Measurements from ENCODE around the gene SRMS. TPM values are rescaled to one million over a fixed set of nuclear protein-coding genes. Genes with fewer than 3 reads are reported as not detected.

SRMS gene
- total RNA-seq, 1 donor from 2014 or later: not detected

- no peak for TF ChIP-seq CTCF (IDR thresholded peaks at IDR 0.05)
- no peak for DNase-seq (ENCODE audit: low spot score in 2 of 2)
- H3K27ac ChIP-seq: no peak overlapping the region
- H3K4me3 ChIP-seq: no peak overlapping the region
- H3K4me1 ChIP-seq: peaks cover 0 to 2% of the 10 kb centered on the region in 2 donors
- intact Hi-C loops (cut with DNase I): no loop called here
- peaks cover 4% of the 10 kb centered on the region for H3K27me3 ChIP-seq
- no peaks in the 10 kb centered on the region for H3K36me3 ChIP-seq
- no peaks in the 10 kb centered on the region for H3K9me3 ChIP-seq
These were observed 55.0 kb downstream of the SRMS start for GRCh38 chr20:63492518-63492917.

- DNase-seq (ENCODE audit: low spot score in 2 of 2): no peak
- H3K4me3 ChIP-seq: no peak overlapping the region
- H3K4me1 ChIP-seq: peaks cover 0 to 2% of the 10 kb centered on the region in 2 donors
- peaks cover 4% of the 10 kb centered on the region for H3K27me3 ChIP-seq
- H3K9me3 ChIP-seq: no peaks in the 10 kb centered on the region
- no peak for TF ChIP-seq CTCF (IDR thresholded peaks at IDR 0.05)
- no peaks in the 10 kb centered on the region for H3K36me3 ChIP-seq
- intact Hi-C loops (cut with DNase I): no loop called here
- no peak overlapping the region for H3K27ac ChIP-seq
These were observed 55.8 kb downstream of the SRMS start for GRCh38 chr20:63491635-63492230.

GRCh38 chr20:63491078-63491477 is 56.5 kb downstream of the SRMS start:
- Histone ChIP-seq H3K36me3 (no peaks in the 10 kb centered on the region), H3K4me1 (no peaks in the 10 kb centered on the region), H3K9me3 (no peaks in the 10 kb centered on the region), H3K27me3 (peaks cover 4% of the 10 kb centered on the region), H3K4me3 (no peak overlapping the region), H3K27ac (no peak overlapping the region)
- TF ChIP-seq CTCF (IDR thresholded peaks at IDR 0.05): no peak
- intact Hi-C loops (cut with DNase I): no loop called here
- DNase-seq (ENCODE audit: low spot score in 2 of 2): no peak

Other genes with a start within 250 kb of the SRMS start
- not detected for gene CHRNA4, start 186.4 kb downstream of the SRMS start, total RNA-seq
- not detected for gene KCNQ2, start 75.1 kb downstream of the SRMS start, total RNA-seq
- gene EEF1A2, start 48.7 kb downstream of the SRMS start, total RNA-seq: 1.1 TPM
- gene PPDPF, start 27.0 kb downstream of the SRMS start, total RNA-seq: 242 TPM
- gene PTK6, start 10.4 kb downstream of the SRMS start, total RNA-seq: not detected
- not detected for gene FNDC11, start 6.4 kb upstream of the SRMS start, total RNA-seq
- 58.1 TPM for gene HELZ2, start 26.5 kb upstream of the SRMS start, total RNA-seq
- gene GMEB2, start 79.4 kb upstream of the SRMS start, total RNA-seq: 14.0 TPM
- 37.0 TPM for gene STMN3, start 105.7 kb upstream of the SRMS start, total RNA-seq
- gene RTEL1, start 110.6 kb upstream of the SRMS start, total RNA-seq: 80.6 TPM
- 119 TPM for gene TNFRSF6B, start 148.9 kb upstream of the SRMS start, total RNA-seq
- 50.8 TPM for gene ARFRP1, start 160.2 kb upstream of the SRMS start, total RNA-seq
- gene ZGPAT, start 160.3 kb upstream of the SRMS start, total RNA-seq: 42.4 TPM
- gene LIME1, start 188.9 kb upstream of the SRMS start, total RNA-seq: 7.3 TPM
- gene SLC2A4RG, start 192.0 kb upstream of the SRMS start, total RNA-seq: 114 TPM

Measured in ascending aorta (tissue), 2 donors.